ENCODE data around the gene LAT. TPM values are rescaled to one million over a fixed set of nuclear protein-coding genes. Genes with fewer than 3 reads are reported as not detected.

Gene LAT
- total RNA-seq (1 to 10 TPM; 7.4 to 9.0 TPM), polyA plus RNA-seq (ENCODE audit: insufficient read depth, low read depth, low replicate concordance) (8.4 TPM)
- long read RNA-seq, donor 1, partial matches to known transcripts: 0 of 1 reads
- long read RNA-seq, donor 1, other reads (novel, unspliced or antisense): 0 of 1 reads
- long read RNA-seq, donor 2: 0 reads

- Histone ChIP-seq H3K27ac (no peak within 1 kb of the TSS), H3K4me3 (no peak within 1 kb of the TSS), H3K36me3 (ENCODE audit: low read depth, missing control alignments) (no peaks in the 10 kb centered on the region), H3K4me1 (no peaks in the 10 kb centered on the region), H3K9me3 (no peaks in the 10 kb centered on the region), H3K27me3 (no peaks in the 10 kb centered on the region)
- intact Hi-C loops (cut with DNase I; ENCODE audit: low total_unique reads): no loop called here
- DNase-seq: no peak
- 79 to 93% methylated on average over 11 to 22 of the region's 24 CpGs for WGBS, 2 donors
- TF ChIP-seq POLR2A (IDR thresholded peaks at IDR 0.05) (no peak), CTCF (IDR thresholded peaks at IDR 0.05) (no peak)
These were observed at the start of gene LAT for GRCh38 chr16:28984619-28985135. Gene LAT, plus strand, starts transcription at chr16:28985052. Its CDS starts 366 bp downstream, at chr16:28985418.

GRCh38 chr16:28935346-28935745 is 49.5 kb upstream of the LAT start:
- H3K27ac ChIP-seq: no peak overlapping the region
- no peak for DNase-seq
- no peaks in the 10 kb centered on the region for H3K36me3 ChIP-seq (ENCODE audit: low read depth, missing control alignments)
- no peaks in the 10 kb centered on the region for H3K9me3 ChIP-seq
- intact Hi-C loops (cut with DNase I; ENCODE audit: low total_unique reads): no loop called here
- TF ChIP-seq CTCF (IDR thresholded peaks at IDR 0.05) (no peak), POLR2A (IDR thresholded peaks at IDR 0.05) (no peak)
- H3K4me1 ChIP-seq: no peaks in the 10 kb centered on the region
- 93 to 98% methylated on average over 4 of the region's 4 CpGs for WGBS, 2 donors
- no peak overlapping the region for H3K4me3 ChIP-seq
- H3K27me3 ChIP-seq: no peaks in the 10 kb centered on the region

- TF ChIP-seq CTCF (IDR thresholded peaks at IDR 0.05) (no peak), POLR2A (IDR thresholded peaks at IDR 0.05) (no peak)
- intact Hi-C loops (cut with DNase I; ENCODE audit: low total_unique reads): no loop called here
- Histone ChIP-seq H3K4me3 (peak overlapping the region; percentile 24 to 38), H3K36me3 (ENCODE audit: low read depth, missing control alignments) (no peaks in the 10 kb centered on the region), H3K27me3 (no peaks in the 10 kb centered on the region), H3K4me1 (no peaks in the 10 kb centered on the region), H3K27ac (no peak overlapping the region), H3K9me3 (no peaks in the 10 kb centered on the region)
- WGBS, 2 donors: 24 to 25% methylated on average over 32 to 35 of the region's 36 CpGs
- peak; percentile 87 for DNase-seq
These were observed 48.7 kb upstream of the LAT start for GRCh38 chr16:28935924-28936783.

- Histone ChIP-seq H3K36me3 (ENCODE audit: low read depth, missing control alignments) (no peaks in the 10 kb centered on the region), H3K9me3 (no peaks in the 10 kb centered on the region), H3K27ac (no peak overlapping the region), H3K4me1 (no peaks in the 10 kb centered on the region), H3K27me3 (no peaks in the 10 kb centered on the region), H3K4me3 (peak overlapping the region; percentile 24 to 38)
- no peak for DNase-seq
- 57 to 62% methylated on average over 26 of the region's 26 CpGs for WGBS, 2 donors
- intact Hi-C loops (cut with DNase I; ENCODE audit: low total_unique reads): no loop called here
- TF ChIP-seq CTCF (IDR thresholded peaks at IDR 0.05): no peak
These were observed 48.1 kb upstream of the LAT start for GRCh38 chr16:28936784-28937155.
